PFSK-1 (cell line): Measurements from ENCODE around the gene DNAJC11.

ENCODE experiments used
- FOXP2 ChIP-seq: optimal IDR thresholded peaks from 2 replicates; pipeline ENCODE3; 2011; ENCODE audit warnings: borderline replicate concordance, control low read depth, inconsistent platforms; ENCODE audit not compliant: insufficient read depth; ENCODE audit errors: extremely low read length, extremely low read depth
- POLR2AphosphoS5 ChIP-seq: IDR thresholded peaks from 2 replicates; pipeline ENCODE4 v1.6.1; 2012; ENCODE audit warnings: low read depth, mild to moderate bottlenecking, control low read depth, low read length, moderate library complexity
- SIN3A ChIP-seq: IDR thresholded peaks from 2 replicates; pipeline ENCODE4 v1.6.1; 2012; ENCODE audit warnings: mild to moderate bottlenecking, low read length, moderate library complexity, borderline replicate concordance; ENCODE audit not compliant: insufficient read depth
- TAF1 ChIP-seq: IDR thresholded peaks from 2 replicates; pipeline ENCODE4 v1.6.1; 2012; ENCODE audit warnings: low read length, control low read depth, borderline replicate concordance; ENCODE audit not compliant: insufficient read depth
- TF ChIP-seq, protein P1 (sequence below), 2 experiments: IDR thresholded peaks; 2 replicates each; pipeline versions ENCODE4 v1.6.1 to v1.8.0; 2011 to 2012; ENCODE audit warnings: low read depth in 2 of 2, low read length in 2 of 2, control low read depth in 1 of 2, inconsistent platforms in 1 of 2, mild to moderate bottlenecking in 1 of 2, moderate library complexity in 1 of 2; ENCODE audit not compliant: insufficient read depth in 1 of 2

DNAJC11 gene

DNA sequence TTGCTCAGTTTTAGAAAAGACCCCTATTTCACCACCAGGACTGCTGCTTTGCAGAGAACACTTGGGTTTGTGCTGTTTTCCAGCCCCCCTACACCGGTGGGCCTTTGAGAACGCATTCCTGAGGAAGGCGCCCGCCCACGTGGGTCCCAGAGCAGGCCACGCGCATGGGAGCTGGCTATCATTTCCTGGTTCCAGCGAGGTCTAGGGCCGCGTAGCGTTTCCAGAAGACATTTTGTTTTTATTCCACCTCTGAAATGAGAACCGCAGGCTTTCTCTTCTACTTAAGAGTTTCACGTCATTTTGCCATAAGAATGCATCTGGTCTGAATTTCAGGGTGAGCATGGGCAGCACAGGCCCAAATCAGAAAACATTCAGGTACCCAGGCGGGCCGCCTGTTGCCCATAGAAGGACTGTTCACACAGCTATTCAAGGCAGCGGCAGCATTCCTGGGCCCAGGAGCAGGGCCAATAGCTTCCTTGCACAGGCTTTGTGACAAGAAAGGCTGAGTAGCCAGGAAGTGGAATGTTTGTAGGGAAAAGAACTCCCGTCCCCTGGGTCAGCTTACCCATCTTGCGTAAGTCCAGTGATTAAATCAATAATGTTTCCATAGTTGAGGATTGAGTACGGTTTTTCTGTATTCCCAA, 97.6 kb downstream of the DNAJC11 start:
- peak; percentile 31; the same call in 1 of the 2 replicates for TF ChIP-seq POLR2AphosphoS5
- TF ChIP-seq, protein P1, sequence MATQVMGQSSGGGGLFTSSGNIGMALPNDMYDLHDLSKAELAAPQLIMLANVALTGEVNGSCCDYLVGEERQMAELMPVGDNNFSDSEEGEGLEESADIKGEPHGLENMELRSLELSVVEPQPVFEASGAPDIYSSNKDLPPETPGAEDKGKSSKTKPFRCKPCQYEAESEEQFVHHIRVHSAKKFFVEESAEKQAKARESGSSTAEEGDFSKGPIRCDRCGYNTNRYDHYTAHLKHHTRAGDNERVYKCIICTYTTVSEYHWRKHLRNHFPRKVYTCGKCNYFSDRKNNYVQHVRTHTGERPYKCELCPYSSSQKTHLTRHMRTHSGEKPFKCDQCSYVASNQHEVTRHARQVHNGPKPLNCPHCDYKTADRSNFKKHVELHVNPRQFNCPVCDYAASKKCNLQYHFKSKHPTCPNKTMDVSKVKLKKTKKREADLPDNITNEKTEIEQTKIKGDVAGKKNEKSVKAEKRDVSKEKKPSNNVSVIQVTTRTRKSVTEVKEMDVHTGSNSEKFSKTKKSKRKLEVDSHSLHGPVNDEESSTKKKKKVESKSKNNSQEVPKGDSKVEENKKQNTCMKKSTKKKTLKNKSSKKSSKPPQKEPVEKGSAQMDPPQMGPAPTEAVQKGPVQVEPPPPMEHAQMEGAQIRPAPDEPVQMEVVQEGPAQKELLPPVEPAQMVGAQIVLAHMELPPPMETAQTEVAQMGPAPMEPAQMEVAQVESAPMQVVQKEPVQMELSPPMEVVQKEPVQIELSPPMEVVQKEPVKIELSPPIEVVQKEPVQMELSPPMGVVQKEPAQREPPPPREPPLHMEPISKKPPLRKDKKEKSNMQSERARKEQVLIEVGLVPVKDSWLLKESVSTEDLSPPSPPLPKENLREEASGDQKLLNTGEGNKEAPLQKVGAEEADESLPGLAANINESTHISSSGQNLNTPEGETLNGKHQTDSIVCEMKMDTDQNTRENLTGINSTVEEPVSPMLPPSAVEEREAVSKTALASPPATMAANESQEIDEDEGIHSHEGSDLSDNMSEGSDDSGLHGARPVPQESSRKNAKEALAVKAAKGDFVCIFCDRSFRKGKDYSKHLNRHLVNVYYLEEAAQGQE (IDR thresholded peaks at IDR 0.05; ENCODE audit: insufficient read depth in 1 of 2, low read depth in 2 of 2, low read length in 2 of 2), result no peak

DNA sequence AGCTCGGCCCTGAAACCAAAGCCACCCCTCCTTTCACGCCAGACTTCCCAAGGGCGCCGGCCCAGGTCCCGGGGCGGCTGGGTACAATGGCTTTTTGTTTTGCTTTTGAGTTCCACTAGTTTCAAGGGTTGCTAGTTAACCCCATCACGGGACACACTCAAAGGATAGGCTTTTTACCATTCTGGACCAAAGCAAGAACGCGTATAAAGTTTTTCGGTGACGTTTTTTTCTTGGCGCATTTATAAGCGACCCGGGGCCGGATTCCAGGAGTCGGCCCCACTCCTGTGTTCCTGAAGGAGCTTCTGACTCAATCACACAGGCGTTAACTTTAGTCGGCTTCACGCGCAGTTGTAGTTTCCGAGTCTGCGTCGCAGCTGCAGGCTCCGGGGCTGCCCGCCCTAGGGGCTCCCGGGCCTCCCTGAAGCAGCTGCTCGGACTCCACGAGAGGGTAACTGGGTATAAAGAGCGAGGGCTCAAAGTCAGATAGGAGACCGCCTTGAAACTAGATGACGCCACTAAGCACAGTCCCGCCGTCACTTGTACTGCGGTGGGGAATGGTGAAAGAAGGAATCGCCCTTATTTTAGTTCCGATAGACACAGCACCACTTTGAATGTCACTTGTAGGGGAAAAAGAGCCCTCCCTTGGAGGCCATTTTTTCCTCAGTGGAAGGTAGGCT, 98.2 kb downstream of the DNAJC11 start:
- TF ChIP-seq FOXP2 (no peak), POLR2AphosphoS5 (0 out of 2 replicates have a peak, but pooled peaks have one; percentile 6), TAF1 (no peak)

DNA sequence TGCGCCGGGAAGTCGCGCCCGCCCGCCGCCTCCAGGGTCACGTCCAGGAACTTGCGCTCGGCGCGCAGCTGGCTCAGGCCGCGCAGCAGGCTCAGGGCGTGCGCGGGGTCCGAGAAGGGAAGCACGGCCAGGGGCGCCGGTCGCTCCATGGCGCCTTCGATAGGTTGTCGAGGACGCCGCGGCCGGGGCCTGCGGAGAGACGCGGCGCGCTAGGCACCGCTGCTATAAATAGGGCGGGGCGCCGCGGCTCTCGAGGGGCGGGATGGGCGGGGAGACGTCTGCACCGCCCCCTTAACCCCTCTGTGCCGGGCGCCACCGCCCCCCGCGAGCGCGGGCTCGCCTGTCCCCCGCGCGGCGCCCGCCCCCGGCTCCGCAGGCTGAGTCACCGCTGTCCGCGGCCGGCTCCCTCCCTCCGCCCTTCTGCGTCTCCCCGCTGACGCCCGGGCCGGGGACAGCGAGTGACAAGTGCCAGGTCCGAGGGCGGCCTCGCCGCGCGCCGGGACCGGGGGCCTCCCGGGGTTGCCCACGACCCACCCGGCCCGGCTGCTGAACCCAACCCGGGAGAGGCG, 98.9 kb downstream of the DNAJC11 start, which contains the start of gene KLHL21:
TSS of gene KLHL21 (minus strand) at position 201 of the 569 bp plus-strand sequence. CDS start at position 149, 52 bp downstream.
- peak; percentile 80; the same call in 1 of the 2 replicates for TF ChIP-seq TAF1
- peak; percentile 95 for TF ChIP-seq POLR2AphosphoS5
- no peak for TF ChIP-seq SIN3A
- peak; percentile 31 for TF ChIP-seq FOXP2

DNA sequence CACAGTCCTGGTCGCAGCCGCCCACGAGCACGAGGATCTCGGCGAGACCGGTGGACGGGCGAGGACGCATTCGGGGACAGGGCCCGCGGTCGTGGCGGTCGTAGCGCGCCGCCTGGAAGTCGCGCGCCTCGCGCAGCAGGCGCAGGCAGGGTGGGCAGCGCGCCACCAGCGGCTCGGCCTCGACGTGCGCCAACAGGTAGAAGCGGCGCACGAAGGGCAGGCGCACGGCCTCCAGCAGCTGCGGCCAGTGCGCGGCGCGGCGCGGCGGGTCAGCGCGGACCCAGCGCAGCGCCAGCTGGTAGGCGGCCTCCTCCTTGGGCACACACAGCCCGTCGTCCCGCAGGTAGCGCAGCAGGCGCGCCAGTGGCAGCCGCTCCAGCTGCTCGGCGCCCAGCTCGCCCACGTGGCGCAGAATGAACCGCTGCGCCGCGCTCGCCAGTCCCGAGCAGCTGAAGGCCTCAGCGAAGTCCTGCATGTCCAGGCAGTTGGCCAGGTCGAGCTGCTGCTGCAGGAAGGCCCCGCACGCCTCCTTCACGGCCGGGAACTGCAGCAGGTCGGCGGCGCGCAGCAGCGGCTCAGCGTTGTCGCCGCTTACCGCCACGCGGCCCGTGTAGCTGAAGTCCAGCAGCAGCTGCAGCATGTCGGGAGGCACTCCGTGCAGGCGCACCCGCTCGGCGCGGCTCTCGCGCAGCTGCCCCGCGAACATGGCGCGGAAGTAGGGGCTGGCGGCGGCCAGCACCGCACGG, 99.5 kb downstream of the DNAJC11 start:
- TF ChIP-seq TAF1, result no peak
- TF ChIP-seq FOXP2, result peak; percentile 20

DNA sequence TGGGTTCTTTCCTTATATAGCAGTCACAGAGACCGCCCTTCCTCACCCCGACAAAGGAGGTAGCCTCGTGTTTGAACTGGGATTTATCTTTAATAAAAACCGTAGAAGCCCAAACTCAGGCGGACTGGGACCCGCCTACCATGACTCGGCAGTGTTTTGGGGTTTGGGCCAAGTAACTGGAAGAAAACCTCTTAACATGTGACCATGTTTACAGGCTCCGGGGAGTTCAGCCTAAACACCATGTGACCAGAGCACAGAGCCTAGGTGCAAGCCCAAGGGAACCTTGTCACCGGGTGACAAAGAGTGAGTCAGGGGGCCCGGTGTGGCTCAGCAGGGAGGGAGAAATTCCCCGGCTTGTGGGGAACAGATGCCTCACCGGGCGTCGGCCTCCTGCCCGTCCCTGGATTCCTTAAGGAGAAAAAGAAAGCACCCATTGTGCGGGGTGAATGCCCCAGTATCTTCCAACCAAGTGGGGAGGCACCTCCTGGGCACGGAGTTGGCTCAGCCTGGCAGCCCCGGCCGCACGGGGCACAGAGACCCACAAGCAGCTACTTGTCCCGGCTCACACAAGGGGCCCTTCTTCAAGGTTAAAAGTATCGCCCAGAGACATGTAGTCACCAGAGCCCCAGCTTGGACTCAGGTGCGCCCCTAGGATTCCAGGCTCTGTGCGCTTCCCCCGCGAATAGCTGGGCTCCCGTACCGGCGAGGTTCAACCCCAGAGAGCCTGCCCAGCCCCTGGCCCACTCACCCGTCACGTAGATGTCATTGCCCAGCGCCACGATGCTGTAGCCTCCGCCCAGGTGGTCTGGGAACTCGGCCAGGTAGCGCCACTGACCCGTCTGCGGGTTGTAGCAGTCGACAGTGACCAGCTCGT, 100.3 kb downstream of the DNAJC11 start:
- TF ChIP-seq FOXP2 (no peak), POLR2AphosphoS5 (no peak), SIN3A (no peak), TAF1 (no peak)
- TF ChIP-seq, protein P1 (IDR thresholded peaks at IDR 0.05; ENCODE audit: insufficient read depth in 1 of 2, low read depth in 2 of 2, low read length in 2 of 2), result no peak

DNA sequence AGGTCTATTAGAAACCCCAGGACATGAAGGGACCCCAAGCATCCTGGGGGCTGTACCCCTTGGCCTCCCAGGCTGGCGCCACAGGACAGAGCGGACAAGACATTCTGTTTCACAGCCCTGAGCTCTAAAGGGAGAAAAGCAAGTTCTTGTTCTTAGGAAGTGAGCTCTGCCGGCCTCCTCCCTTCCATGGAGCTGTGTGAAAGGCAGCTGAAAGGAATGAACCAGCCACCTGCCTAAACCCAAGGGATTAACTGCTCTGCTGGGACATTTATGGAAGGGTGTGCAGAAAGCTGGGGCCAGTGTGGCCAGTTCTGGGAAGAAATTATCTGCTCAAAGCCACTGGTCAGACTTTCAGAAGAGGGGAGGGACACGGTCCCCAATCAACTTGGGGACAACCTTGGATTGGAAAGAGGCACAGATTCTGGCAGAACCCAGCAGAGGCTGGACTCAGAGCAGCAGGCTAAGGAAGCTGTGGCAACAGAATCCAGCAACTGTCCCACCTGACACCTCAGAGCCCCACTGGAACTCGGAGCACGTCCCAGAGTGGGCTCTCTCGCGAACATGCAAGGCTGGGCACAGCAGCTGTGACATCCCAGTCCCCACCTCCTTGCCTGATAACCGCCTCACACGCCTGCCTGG, 101.1 kb downstream of the DNAJC11 start:
- TF ChIP-seq, protein P1 (IDR thresholded peaks at IDR 0.05; ENCODE audit: insufficient read depth in 1 of 2, low read depth in 2 of 2, low read length in 2 of 2), result no peak
- TF ChIP-seq SIN3A (no peak), FOXP2 (no peak), POLR2AphosphoS5 (no peak), TAF1 (no peak)
